HG03378 (cell line): ENCODE data around the gene LYSMD4.

Source experiments
- ATAC-seq: cut with Tn5 transposase; IDR thresholded peaks from one replicate; pipeline ENCODE4 v1.9.1; 2021; ENCODE audit warnings: mild to moderate bottlenecking, moderate library complexity; ENCODE audit not compliant: unreplicated experiment

Gene LYSMD4

DNA sequence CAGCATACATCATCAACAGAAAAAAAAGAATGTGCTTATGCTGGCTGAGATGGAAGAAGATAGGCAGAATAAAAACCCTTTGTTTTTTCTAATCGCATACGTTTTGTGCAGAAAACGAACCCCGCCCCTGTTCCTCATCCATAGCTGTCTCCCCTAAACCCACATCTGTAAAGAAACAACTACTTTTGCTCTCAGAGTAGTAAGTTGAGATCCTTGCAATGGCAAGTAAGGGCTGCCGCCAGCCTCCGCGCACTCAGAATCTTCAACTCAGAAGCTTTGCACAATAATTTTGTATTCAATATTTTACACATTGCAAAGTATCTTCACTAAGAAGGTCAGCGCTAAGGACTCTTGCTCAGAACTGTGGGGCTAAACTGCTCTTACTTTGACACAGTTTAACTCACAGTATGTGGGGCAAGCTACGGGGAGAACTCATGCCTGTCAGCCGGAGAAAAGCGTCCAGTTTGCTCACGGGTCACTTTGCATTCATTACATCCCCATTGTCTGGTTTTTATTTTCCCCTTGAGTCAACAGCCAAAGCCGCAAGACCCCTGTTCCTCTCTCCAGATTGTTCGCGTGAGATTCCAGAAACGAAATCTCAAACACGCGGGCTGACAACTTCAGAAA, 1.0 kb downstream of the LYSMD4 start:
- ATAC-seq: no peak

DNA sequence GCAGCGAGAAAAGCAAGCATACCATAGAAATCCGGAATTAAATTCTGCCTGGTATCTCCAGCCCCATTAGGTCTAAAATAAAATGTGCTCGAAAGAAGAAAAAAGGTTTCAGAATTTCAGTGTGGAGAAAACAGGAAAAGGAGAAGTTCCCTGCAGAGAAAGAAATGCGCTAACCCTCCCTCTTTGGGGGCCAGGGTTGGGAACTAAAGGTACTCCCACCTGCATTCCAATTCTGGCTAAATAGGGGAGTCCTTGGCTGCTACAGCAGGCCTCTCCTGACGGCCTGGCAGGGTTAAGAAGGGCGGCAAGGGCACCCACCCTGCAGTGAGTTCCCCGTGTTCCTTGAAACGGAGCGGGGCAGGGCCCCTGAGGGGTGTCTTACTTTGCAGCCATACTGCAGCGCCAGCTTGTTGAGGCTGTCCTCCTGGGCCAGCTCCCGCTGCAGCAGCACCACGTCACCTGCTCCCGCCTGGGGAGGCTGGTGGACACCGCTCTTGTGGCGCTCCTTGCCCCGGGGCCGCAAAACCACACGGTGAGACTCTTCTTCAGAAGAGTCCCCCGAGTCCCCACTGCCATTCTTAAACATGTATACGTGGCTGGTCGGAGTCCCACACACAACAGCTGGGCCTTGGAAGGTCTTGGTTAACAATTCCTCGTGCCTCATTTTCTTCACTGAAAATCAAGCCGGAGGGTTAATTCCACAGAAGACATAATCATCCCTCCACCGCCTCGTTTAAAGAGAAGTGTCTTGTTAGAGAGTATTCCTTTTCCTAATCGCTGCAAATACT, 1.7 kb downstream of the LYSMD4 start:
- ATAC-seq: no peak

DNA sequence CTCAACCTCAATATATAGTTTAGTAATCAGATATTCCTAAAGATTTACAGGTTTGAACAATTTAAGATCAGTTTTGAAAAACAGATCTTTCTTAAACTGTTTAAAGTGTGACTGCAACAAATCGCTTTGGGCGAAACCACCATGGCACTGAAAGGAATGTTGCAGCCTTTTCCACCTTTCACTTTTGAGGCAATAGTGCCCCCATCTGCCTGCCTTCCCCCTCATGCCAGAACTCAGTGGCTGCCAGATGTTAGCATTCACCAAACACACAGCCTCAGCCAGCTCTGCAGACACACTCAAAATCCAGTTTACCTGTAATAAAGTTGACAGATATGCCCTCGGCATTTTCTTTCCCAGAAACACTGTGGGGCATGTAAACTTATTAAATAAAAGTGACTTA, 3.3 kb downstream of the LYSMD4 start:
- no peak for ATAC-seq

- no peak for ATAC-seq
Measured at GRCh38 chr15:99729327-99729726, 3.9 kb downstream of the LYSMD4 start.

DNA sequence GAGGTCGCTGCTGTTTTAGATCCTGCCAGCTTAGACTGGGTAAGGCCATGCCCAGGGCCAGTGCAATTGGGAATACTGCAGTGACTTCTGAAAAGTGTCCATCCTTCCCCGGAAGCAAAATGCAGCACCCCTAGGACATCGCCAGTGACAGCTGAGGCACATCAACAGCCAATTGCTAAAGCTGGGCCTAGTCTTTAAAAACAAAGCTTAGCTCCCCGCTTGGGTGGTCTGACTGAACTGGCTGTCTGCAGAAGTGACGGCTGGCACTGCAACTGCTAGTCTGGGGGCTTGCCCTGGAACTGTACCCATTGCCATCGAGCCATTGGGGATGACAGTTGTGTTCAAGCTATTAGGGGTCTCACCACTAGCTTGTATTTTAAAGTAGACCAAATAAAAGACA, 4.3 kb downstream of the LYSMD4 start:
- ATAC-seq: no peak

GRCh38 chr15:99727733-99728132, 5.5 kb downstream of the LYSMD4 start:
- ATAC-seq: no peak

DNA sequence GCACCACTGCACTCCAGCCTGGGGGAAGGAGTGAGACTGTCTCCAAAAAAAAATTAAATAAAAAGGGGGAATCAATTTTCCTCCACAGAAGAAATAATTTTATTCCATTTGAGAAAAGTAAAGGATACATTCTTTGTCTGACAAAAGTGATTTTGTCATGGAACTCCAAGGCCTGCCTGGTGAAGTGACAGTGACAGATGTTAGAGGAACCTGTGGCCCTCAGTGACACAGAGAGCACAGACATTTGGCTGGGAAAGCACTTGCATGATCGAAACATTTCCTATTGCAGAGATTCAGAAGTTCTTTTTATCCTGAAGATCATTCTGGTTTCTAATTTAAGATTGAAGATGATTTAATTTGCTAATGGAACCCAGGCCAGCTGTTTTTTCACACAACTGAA, 5.9 kb downstream of the LYSMD4 start:
- no peak for ATAC-seq

DNA sequence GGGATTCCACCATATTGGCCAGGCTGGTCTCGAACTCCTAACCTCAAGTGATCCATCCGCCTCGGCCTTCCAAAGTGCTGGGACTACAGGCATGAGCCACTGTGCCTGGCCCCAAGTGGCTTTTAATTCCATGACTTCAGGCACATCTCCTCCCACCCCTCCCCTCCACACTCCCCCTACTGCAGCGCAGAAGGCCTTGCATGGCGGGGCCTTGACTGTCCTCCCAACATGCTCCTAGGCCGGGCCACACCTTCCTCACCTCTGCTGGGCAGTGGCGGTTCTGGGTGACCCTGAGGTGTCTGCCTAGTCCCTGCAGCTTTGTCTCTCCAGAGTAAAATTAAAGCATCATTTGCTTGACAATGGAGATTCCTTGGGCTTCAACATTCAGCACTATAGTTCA, 6.9 kb downstream of the LYSMD4 start:
- no peak for ATAC-seq

GRCh38 chr15:99722406-99722805, 10.8 kb downstream of the LYSMD4 start:
- no peak for ATAC-seq

DNA sequence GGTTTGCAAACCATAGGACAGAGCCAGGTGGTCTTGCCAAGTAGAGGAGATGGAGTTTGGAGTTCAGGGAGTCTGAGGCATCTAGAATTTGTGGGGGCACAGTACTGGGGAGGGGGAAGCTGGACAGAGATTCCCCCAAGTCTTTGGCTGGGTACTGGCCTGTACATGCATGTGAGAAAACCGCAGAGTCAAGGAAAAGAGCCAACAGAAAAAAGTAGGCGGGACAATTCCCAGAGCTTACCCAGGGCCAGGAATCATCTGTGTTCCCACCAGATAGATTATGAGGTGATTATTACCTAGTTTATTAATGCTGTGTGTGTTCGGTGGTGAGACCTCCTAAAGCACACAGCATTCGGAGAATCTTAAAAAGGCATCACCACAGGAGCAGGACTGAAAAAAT, 11.3 kb downstream of the LYSMD4 start:
- no peak for ATAC-seq

GRCh38 chr15:99721104-99721778, 12.0 kb downstream of the LYSMD4 start:
- no peak for ATAC-seq

DNA sequence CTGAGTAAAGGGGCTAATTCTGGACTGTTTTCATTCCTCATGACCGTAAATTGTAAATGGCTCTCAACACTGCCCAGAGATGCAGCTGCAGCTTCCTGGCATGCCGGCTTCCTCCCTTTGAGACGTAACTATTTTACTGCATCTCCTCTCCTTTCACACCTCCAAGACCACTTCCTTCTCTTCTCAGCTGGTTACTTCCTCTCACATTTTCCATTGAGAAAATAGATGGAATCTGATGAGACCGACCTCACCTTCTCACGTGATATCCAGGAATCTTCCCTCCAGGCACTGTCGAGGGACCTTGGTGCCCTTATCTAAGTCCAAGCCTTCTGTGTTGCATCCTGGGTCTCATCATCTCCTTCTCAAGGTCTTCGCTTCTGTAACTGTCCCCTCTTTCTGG, 12.7 kb downstream of the LYSMD4 start:
- ATAC-seq: no peak

DNA sequence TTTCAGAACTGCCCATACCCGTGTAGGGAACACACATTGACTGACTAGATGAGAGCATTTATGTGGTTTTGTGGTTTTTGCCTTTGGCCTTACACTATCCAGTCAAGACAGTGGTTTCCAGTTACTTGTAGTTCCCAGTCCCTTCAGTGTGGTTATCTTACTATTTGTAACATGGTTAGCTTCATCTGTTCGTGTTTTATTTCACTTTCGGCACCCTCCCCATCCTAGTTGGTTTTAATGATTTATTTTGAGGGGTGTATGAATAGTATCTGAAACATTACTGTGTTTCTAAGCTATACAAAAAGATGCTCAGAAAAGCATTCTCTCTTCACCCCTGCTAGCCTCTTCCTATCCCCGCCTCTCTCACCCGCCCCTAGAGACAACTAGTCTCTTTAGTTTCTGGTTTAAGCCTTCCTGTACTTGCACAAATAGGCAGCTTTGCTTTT, 14.1 kb downstream of the LYSMD4 start:
- ATAC-seq: peak; percentile 87

DNA sequence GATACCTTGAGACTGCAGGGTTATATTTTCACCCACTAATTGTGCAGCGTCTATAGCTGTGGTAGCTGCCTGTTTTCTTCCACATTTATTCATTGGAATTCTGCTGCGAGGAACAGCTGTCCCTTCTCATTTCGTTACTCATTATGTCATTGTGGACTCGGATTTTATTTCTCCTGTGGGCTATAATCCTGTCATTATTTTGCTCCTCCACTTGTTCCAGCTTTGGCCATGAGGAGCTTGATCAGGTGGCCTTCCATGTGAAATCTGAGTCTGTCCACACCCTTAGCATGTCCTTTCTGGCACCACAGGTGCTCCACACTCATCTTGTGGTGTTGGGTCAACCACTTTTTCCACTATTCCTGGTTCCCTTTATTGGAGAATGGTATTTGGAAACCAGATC, 14.8 kb downstream of the LYSMD4 start:
- ATAC-seq: no peak

DNA sequence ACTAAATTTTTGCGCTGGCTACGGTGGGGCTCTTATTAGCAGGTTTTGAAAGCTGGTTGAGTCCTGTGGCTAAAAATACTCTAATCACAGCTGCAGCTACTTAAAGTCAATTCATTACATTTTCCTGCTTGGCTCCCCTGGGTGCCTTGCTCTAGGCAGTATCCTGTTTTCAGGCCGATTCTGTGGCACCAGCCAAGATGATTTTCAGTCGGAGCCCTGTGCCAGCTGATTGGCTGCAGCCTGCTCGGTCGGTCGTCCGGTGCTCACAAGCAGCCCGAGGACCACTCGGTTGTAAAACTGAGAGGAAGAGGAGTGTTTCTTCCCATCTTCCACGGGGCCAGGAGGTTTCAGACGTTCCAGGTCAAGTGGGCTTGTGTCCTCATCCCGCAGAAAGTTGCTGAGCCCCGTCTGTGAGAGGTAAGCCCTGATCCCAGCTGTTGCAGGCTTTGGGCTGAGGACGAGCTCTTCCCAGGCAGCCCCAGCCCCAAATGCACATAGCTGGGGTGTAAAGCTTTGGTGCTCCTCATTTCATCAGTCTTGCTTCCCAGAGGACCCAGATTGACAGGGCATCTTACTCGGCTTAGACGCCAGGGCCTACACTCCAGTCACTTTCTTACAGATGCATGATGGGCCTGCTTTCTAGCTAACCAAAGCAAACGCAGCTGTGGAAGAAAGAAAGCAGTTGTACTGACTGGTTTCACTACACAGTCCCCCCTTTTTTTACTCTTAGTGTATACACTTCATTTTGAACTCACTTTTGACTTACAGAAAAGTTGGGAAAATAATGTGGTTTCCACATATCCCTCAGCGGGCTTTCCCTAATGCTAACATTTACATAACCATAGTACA, 15.9 kb downstream of the LYSMD4 start:
- ATAC-seq: no peak

DNA sequence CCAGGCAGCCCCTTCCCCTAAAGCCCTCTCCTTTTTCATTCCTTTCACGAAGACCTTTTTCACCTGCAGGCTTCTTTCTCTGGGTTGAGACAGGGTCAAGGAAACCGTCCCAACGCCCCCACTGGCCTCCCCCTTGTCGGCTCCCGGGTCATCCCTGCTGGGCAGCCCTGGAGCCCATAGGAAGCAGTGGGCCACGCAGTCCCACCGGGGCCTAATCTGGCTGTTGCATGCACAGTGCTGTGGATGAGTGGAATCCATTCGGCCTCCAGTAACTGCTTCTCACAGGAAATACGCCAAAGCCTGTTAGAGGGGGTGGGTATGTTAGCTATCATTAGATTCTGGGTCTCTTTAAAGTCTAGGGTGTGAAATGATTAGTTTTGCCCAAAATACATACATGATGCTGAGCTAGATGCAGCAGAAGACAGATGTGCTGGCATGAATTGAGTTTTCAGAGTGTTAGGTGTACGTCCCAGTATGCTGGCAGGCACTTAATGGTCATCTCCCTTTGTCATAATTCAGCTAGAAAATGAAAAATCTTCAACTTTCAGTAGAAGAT, 16.6 kb downstream of the LYSMD4 start:
- no peak for ATAC-seq

- no peak for ATAC-seq
Measured at GRCh38 chr15:99712415-99712814, 20.8 kb downstream of the LYSMD4 start.

GRCh38 chr15:99711625-99712024, 21.6 kb downstream of the LYSMD4 start:
- no peak for ATAC-seq

GRCh38 chr15:99709243-99709986, 23.8 kb downstream of the LYSMD4 start:
- no peak for ATAC-seq

DNA sequence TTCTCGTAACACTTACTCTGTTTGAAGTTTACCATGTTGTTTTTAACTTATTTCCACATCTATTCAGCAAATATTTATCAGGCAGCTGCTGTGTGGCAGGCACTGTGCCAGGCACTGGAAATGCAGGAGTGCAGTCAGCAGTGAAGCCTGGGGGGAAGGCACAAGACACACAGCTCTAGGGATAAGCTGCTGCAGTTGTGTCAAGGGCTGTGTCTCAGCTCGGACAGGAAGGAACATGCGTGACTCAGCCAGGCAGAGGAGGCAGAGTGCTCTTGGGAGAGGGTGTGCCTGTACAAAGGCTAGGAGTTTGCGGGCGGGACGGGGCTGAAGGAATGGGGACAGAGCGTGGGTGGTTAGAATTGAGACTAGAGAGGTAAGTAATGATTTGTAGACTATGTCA, 24.7 kb downstream of the LYSMD4 start:
- ATAC-seq: no peak
